Measurements from ENCODE around the gene RAB11FIP2. TPM values are rescaled to one million over a fixed set of nuclear protein-coding genes. Genes with fewer than 3 reads are reported as not detected.
"Not testable (repeated sequence)": the region's sequence is repeated elsewhere in the genome, so short reads cannot be mapped to it uniquely, and the experiment has no call there.

RAB11FIP2 gene
- total RNA-seq, 1 donor from 2014 or later, result 22.7 TPM

- no peak for DNase-seq (ENCODE audit: low read depth)
- TF ChIP-seq CTCF (IDR thresholded peaks at IDR 0.05; ENCODE audit: insufficient read depth, low read length, poor library complexity, severe bottlenecking), result no peak
- H3K4me3 ChIP-seq (ENCODE audit: low read depth, low read length), result no peak overlapping the region
- H3K27me3 ChIP-seq (ENCODE audit: control insufficient read depth, insufficient read depth, low read length), result no peaks in the 10 kb centered on the region
- H3K36me3 ChIP-seq (ENCODE audit: control insufficient read depth, insufficient read depth, low read length), result no peaks in the 10 kb centered on the region
These were observed 26.1 kb upstream of the RAB11FIP2 start for GRCh38 chr10:118072840-118073239.

GRCh38 chr10:118067389-118067788, 20.6 kb upstream of the RAB11FIP2 start:
- DNase-seq (ENCODE audit: low read depth); H3K4me3 ChIP-seq (ENCODE audit: low read depth, low read length); H3K36me3 ChIP-seq (ENCODE audit: control insufficient read depth, insufficient read depth, low read length); H3K27me3 ChIP-seq (ENCODE audit: control insufficient read depth, insufficient read depth, low read length): not testable (repeated sequence)

GRCh38 chr10:118062798-118063238, 16.1 kb upstream of the RAB11FIP2 start:
- Histone ChIP-seq H3K4me3 (ENCODE audit: low read depth, low read length) (no peak overlapping the region), H3K36me3 (ENCODE audit: control insufficient read depth, insufficient read depth, low read length) (no peaks in the 10 kb centered on the region), H3K27me3 (ENCODE audit: control insufficient read depth, insufficient read depth, low read length) (no peaks in the 10 kb centered on the region)
- no peak for TF ChIP-seq CTCF (IDR thresholded peaks at IDR 0.05; ENCODE audit: insufficient read depth, low read length, poor library complexity, severe bottlenecking)
- no peak for DNase-seq (ENCODE audit: low read depth)

GRCh38 chr10:118058371-118058770, 11.6 kb upstream of the RAB11FIP2 start:
- TF ChIP-seq CTCF (IDR thresholded peaks at IDR 0.05; ENCODE audit: insufficient read depth, low read length, poor library complexity, severe bottlenecking), result no peak
- DNase-seq (ENCODE audit: low read depth), result no peak

GRCh38 chr10:118057361-118057760, 10.6 kb upstream of the RAB11FIP2 start:
- no peak for DNase-seq (ENCODE audit: low read depth)
- no peak overlapping the region for H3K4me3 ChIP-seq (ENCODE audit: low read depth, low read length)
- TF ChIP-seq CTCF (IDR thresholded peaks at IDR 0.05; ENCODE audit: insufficient read depth, low read length, poor library complexity, severe bottlenecking), result no peak

More at GRCh38 chr10:118058371-118058770, 11.6 kb upstream of the RAB11FIP2 start:
- Histone ChIP-seq H3K4me3 (ENCODE audit: low read depth, low read length) (no peak overlapping the region), H3K27me3 (ENCODE audit: control insufficient read depth, insufficient read depth, low read length) (no peaks in the 10 kb centered on the region), H3K36me3 (ENCODE audit: control insufficient read depth, insufficient read depth, low read length) (no peaks in the 10 kb centered on the region)

GRCh38 chr10:118054383-118054782, 7.6 kb upstream of the RAB11FIP2 start:
- TF ChIP-seq CTCF (IDR thresholded peaks at IDR 0.05; ENCODE audit: insufficient read depth, low read length, poor library complexity, severe bottlenecking), result no peak
- DNase-seq (ENCODE audit: low read depth), result no peak
- no peak overlapping the region for H3K4me3 ChIP-seq (ENCODE audit: low read depth, low read length)

More at GRCh38 chr10:118057361-118057760, 10.6 kb upstream of the RAB11FIP2 start:
- Histone ChIP-seq H3K36me3 (ENCODE audit: control insufficient read depth, insufficient read depth, low read length) (no peaks in the 10 kb centered on the region), H3K27me3 (ENCODE audit: control insufficient read depth, insufficient read depth, low read length) (no peaks in the 10 kb centered on the region)

More at GRCh38 chr10:118054383-118054782, 7.6 kb upstream of the RAB11FIP2 start:
- Histone ChIP-seq H3K27me3 (ENCODE audit: control insufficient read depth, insufficient read depth, low read length) (no peaks in the 10 kb centered on the region), H3K36me3 (ENCODE audit: control insufficient read depth, insufficient read depth, low read length) (no peaks in the 10 kb centered on the region)

Measured in kidney epithelial cell (primary cell).